Mucosa of gallbladder (tissue), 1 donor: ENCODE data around the gene ARFGAP3. TPM values are rescaled to one million over a fixed set of nuclear protein-coding genes. Genes with fewer than 3 reads are reported as not detected.
"Not testable (repeated sequence)": the region's sequence is repeated elsewhere in the genome, so short reads cannot be mapped to it uniquely, and the experiment has no call there.

ENCODE experiments used
- DNase-seq: peaks from one replicate; pipeline ENCODE4 v3.0.0-alpha.2; 2020; ENCODE audit warnings: low spot score
- total RNA-seq: library from RNA; stranded (reverse); gene quantifications from one replicate; pipeline ENCODE4 v1.2.1, GENCODE V29; 2021
- donor health status: DM: no; HTN: no; CAD: no.

The ARFGAP3 gene
- total RNA-seq, 1 donor from 2014 or later = 49.8 TPM

GRCh38 chr22:42769238-42769573 lies 87.9 kb downstream of the ARFGAP3 start:
- DNase-seq = no peak

DNA sequence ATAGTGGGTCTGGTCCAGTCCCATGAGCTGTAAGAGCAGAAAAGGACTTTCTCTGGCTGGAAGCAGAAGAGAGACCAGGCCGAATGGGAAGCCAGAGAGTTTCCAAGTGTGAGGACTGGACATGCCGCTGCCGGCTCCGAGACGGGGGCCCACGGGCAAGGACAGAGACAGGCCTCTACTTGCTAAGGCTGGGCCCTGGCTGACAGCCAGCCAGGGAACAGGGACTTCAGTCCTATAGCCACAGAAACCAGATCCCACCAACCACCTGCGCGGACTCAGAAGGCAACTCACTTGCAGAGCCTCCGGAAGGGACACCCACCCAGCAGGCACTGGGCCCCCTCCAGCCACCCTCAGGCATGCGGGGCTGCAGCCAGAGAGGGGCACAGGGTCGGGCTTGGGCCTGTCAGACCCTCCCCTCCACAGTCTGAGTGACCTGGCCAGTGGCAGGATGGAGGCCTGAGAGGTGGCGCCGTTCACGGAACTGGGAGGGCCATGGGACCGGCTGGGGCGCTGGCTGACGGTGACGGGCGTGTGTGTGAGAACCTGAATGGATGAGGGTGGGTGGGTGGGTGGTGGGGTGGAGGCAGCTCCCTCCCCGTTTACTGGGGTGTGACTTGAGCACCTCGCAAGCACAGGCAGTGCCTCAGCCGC lies 88.6 kb downstream of the ARFGAP3 start:
- no peak for DNase-seq

DNA sequence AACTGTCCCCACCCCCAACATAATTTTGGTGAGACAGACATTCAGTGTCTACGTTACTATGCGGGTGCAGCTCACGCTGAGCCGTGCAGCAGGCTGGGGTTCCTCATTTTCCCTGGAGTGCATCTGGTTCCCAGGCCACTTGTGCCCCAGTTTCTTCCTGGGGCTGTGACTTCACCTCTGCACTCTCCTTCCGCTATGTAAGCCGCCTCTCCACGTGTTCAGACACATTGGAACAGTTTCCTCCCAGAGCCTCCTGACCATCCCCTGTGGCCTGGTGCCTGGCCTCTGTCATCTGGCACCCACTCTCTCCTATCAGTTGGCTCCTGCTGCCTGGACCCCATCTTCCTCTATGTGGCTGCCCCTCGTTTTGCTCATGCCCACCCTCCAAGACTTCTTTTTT lies 90.2 kb downstream of the ARFGAP3 start:
- DNase-seq = no peak

GRCh38 chr22:42764895-42765363 lies 92.1 kb downstream of the ARFGAP3 start:
- no peak for DNase-seq

DNA sequence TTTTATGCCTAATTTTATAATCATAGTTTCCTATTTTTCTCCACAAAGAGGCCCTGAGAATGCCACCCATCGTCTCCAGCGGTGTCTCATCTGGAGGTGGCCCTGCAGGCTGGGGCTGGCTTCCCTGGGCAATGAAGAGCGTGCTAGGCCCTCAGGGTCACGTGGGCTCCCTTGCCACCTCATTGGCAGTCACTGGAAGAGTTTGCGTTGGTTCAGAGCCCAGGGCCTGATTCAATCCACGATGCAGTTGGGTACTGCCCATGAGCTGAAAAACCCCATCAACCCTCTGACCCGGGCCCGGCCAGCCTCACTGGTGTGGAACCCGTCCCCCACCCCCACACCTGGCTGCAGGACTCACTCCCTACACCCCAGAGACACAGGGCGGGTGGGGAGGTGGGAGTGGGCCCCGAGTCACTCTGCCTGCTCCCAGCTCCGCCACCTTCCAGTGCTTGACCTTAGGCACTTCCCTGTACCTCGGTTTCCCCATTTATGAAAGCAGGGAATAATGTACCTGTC lies 93.0 kb downstream of the ARFGAP3 start:
- DNase-seq = no peak

DNA sequence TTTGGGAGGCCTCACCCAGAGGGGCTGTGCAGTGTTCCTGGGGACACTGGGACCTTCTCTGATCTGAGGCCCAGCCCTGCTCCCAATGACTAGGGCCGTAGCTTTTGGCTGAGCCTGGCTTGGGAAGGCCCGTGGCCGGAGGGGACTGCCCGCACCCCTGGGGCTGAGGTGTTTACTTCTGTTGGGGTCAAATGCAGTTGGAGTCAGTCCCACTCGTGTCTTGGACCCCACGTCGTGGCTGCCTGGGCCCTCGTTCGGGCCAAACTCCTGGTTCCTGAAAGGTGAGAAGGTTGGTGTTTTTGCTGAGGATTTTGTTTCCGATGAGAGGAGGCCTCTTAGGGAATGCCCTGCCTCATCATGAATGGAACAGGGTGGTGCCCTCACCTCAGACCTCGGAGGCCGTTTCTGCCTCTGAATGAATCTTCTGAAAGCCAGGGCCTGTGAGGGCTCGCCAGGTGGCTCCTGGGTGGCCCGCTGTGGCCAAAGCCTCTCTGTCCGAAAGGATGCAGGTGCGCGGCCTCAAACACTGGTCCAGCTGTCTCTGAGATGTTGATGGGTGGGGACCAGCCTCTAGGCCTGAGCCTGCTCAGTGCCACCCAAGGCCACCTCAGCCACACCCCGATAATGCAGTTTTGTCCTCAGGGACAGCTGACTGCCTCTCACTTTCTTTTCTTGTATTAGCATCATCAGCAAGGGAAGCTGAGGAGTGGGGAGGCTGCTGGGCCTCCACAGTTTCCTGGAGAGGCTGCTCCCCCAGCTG lies 96.1 kb downstream of the ARFGAP3 start:
- DNase-seq = no peak

DNA sequence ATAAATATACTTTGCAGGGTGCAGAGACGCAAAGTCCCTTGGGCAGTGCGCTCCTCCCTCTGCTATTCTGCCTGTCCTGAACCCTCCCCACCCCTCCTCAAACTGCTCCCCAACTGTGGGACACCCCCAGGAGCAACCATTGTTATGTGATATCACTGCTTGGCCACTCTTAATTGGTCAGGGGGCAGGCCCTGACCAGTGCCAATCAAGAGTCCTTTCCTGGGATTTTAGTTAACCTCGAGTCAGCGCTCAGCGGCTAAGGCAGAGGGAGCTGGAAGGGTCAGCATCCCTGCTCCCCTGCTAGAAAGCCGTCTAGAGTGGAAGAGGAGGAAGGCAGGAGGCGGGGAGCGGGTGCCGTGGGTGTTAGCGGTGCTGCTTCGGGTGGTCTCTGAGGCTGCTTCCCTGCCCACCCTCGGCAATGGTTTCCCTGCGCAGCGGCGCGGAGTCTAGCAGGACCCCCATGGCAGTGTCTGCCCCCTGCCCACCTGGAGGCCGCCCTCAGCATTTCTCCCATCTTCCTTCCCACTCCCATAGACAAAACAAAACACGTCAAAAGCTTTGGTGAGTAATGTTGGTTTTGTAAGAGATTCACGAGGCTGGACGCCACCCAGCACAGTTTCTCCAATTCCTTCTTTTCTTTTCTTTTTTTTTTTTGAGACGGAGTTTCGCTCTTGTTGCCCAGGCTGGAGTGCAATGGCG lies 98.0 kb downstream of the ARFGAP3 start:
- no peak for DNase-seq

DNA sequence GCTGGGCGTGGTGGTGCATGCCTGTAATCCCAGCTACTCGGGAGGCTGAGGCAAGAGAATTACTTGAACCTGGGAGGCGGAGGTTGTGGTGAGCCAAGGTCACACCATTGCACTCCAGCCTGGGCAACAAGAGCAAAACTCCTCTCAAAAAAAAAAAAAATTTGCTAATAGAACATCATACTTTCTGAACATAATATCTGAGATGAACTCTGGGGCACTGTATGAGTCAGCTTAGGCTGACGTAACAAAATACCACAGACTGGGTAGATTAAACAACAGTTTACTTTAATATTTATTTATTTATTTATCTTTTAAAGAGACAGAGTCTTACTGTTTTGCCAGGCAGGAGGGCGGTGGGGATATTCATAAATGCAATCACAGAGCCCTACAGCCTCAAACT lies 101.5 kb downstream of the ARFGAP3 start:
- not testable (repeated sequence) for DNase-seq

DNA sequence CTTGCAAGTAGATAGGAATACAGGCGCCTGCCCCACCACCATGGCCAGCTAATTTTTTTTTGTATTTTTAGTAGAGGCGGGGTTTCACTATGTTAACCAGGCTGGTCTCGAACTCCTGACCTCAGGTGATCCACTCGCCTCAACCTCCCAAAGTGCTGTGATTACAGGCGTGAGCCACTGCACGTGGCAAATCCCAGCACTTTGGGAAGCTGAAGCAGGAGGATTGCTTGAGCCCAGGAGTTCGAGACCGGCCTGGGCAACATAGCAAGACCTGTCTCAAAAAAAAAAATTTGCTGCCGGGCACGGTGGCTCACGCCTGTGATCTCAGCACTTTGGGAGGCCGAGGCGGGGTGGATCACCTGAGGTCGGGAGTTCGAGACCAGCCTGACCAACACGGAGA lies 102.0 kb downstream of the ARFGAP3 start:
- DNase-seq = not testable (repeated sequence)

GRCh38 chr22:42754658-42755057 lies 102.4 kb downstream of the ARFGAP3 start:
- peak; percentile 73 for DNase-seq

- no peak for DNase-seq
Measured at GRCh38 chr22:42752912-42753311, 104.2 kb downstream of the ARFGAP3 start.

GRCh38 chr22:42752230-42752746 lies 104.8 kb downstream of the ARFGAP3 start:
- DNase-seq = no peak

- DNase-seq = not testable (repeated sequence)
Measured at GRCh38 chr22:42750421-42750820, 106.7 kb downstream of the ARFGAP3 start.

- no peak for DNase-seq
Measured at GRCh38 chr22:42747701-42748513, 109.2 kb downstream of the ARFGAP3 start.

Other genes starting within 250 kb of the ARFGAP3 start
- 75.8 TPM for gene POLDIP3, start 242.4 kb downstream of the ARFGAP3 start, total RNA-seq
- 1.7 TPM for gene ATP5MGL, start 216.7 kb downstream of the ARFGAP3 start, total RNA-seq
- 240 TPM for gene CYB5R3, start 207.9 kb downstream of the ARFGAP3 start, total RNA-seq
- 8.7 TPM for gene A4GALT, start 136.4 kb downstream of the ARFGAP3 start, total RNA-seq
- gene PACSIN2, start 157.9 kb upstream of the ARFGAP3 start, total RNA-seq = 182 TPM
- 5.9 TPM for gene TTLL1, start 232.1 kb upstream of the ARFGAP3 start, total RNA-seq